ENCODE data around the gene NLE1. TPM values are rescaled to one million over a fixed set of nuclear protein-coding genes. Genes with fewer than 3 reads are reported as not detected.
A peak's percentile ranks its signal among the peaks of the same experiment; 100 is the strongest.

The NLE1 gene
- polyA plus RNA-seq, 2 of the 4 experiments (the other 2 are of a cell fraction), result 19.3 to 29.7 TPM

- TF ChIP-seq, protein P1, sequence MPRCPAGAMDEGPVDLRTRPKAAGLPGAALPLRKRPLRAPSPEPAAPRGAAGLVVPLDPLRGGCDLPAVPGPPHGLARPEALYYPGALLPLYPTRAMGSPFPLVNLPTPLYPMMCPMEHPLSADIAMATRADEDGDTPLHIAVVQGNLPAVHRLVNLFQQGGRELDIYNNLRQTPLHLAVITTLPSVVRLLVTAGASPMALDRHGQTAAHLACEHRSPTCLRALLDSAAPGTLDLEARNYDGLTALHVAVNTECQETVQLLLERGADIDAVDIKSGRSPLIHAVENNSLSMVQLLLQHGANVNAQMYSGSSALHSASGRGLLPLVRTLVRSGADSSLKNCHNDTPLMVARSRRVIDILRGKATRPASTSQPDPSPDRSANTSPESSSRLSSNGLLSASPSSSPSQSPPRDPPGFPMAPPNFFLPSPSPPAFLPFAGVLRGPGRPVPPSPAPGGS (IDR thresholded peaks at IDR 0.05), result no peak
- TF ChIP-seq CEBPB (IDR thresholded peaks at IDR 0.05) (no peak), SREBF2 (IDR thresholded peaks at IDR 0.05) (no peak), EP300 (IDR thresholded peaks at IDR 0.05) (no peak), CHD4 (IDR thresholded peaks at IDR 0.05; ENCODE audit: borderline replicate concordance) (no peak), KDM5A (IDR thresholded peaks at IDR 0.05) (no peak), HES2 (IDR thresholded peaks at IDR 0.05) (no peak)
- TF ChIP-seq, protein P2, sequence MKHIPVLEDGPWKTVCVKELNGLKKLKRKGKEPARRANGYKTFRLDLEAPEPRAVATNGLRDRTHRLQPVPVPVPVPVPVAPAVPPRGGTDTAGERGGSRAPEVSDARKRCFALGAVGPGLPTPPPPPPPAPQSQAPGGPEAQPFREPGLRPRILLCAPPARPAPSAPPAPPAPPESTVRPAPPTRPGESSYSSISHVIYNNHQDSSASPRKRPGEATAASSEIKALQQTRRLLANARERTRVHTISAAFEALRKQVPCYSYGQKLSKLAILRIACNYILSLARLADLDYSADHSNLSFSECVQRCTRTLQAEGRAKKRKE (CRISPR knock-in tag; IDR thresholded peaks at IDR 0.05; ENCODE audit: low read depth), result no peak
- TF ChIP-seq, protein P3, sequence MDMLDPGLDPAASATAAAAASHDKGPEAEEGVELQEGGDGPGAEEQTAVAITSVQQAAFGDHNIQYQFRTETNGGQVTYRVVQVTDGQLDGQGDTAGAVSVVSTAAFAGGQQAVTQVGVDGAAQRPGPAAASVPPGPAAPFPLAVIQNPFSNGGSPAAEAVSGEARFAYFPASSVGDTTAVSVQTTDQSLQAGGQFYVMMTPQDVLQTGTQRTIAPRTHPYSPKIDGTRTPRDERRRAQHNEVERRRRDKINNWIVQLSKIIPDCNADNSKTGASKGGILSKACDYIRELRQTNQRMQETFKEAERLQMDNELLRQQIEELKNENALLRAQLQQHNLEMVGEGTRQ (IDR thresholded peaks at IDR 0.05), result no peak
These were observed 61.6 kb downstream of the NLE1 start (continued) for GRCh38 chr17:35080536-35080935.

DNA sequence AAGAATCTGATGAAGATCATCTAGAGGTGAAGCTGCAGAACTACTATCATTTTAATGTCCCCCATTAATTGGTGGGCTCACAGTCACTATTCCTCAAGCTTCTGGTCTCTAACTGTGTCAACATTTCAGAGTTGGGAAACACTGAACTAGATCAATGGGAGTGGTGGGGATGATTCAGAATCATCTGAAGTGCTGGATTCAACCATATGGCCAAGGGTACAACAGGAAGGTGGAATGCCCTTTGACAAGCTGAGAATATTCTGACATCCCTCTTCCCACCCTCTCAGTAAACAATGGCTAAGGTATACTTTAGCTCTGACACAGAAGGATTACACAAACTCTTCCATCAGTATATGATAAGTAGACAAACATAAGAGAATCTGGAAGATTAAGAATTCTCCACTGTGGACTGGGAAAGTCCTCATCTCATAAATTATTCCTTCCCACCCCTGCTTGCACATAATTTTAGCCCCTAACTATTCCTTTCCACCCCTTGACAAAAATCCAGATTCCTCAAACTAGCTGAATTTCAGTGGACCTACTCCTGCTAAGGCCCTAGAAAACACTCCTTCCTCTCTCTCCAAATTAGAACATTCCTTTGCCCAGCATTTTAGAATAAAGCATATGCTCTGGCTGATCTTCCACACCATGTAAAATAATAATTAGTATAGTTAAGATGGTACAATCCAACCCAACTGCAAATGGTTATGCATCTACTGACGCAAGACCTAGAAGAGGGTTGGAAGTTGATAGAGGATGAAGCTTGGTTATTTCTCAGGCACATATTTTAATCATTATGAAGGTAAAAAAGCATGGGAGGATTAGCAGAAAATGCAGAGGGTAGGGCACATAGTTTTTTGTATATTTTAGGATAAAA is 62.3 kb downstream of the NLE1 start:
- Histone ChIP-seq H3K4me3 (no peak overlapping the region), H3K27ac (peak overlapping the region; percentile 88 to 96), H3K4me2 (peak overlapping the region; percentile 90), H3K9me3 (no peaks in the 10 kb centered on the region), H3K4me1 (peaks cover 95% of the 10 kb centered on the region)
- DNase-seq (ENCODE audit: low read depth in 1 of 2, low spot score in 1 of 2), result peak in 1 of 2 experiments; percentile 82
- peak; percentile 74 to 80; a peak in 5 of 6 replicates for ATAC-seq
- ChIA-PET CTCF (interaction anchor here (0.6 to 2.7 kb wide), 11 partner anchors 8 to 684 kb away, joined by 3 to 13 read pairs (median 4); no protein-coding TSS in a partner anchor), POLR2A (interaction anchor here (1.2 to 2.3 kb wide), 2 partner anchors 10 to 17 kb away, joined by 4 to 10 read pairs; partner anchors contain the start of gene RFFL)
- WGBS (ENCODE audit: missing lambda C conversion rate), result 96% methylated on average over 1 of the region's 1 CpG
- peak; percentile 74 for FAIRE-seq
- TF ChIP-seq EHMT2 (IDR thresholded peaks at IDR 0.05; ENCODE audit: low read depth) (no peak), CHD4 (IDR thresholded peaks at IDR 0.05; ENCODE audit: borderline replicate concordance) (no peak), FOSL2 (IDR thresholded peaks at IDR 0.05) (peak; percentile 48; the same call in 1 of the 2 replicates), FOSL2 (CRISPR knock-in tag; IDR thresholded peaks at IDR 0.05) (peak; percentile 78), CBX8 (IDR thresholded peaks at IDR 0.05) (no peak), CEBPB (IDR thresholded peaks at IDR 0.05) (peak; percentile 45 to 72; a peak in 3 of 4 replicates), RNF2 (IDR thresholded peaks at IDR 0.05; ENCODE audit: borderline replicate concordance, low read depth) (no peak), GATA3 (IDR thresholded peaks at IDR 0.05; ENCODE audit: borderline replicate concordance) (peak; percentile 65; the same call in 1 of the 2 replicates), EP300 (IDR thresholded peaks at IDR 0.05) (peak in 1 of 2 experiments; percentile 57; a peak in 1 of 5 replicates), JUN (IDR thresholded peaks at IDR 0.05) (peak; percentile 39 to 71; a peak in 2 of 5 replicates), FOSB (CRISPR knock-in tag; IDR thresholded peaks at IDR 0.05) (0 out of 2 replicates have a peak, but pooled peaks have one; percentile 44), ZFP36 (IDR thresholded peaks at IDR 0.05; ENCODE audit: borderline replicate concordance, partially characterized antibody) (no peak), JUNB (IDR thresholded peaks at IDR 0.05) (peak; percentile 67)
- TF ChIP-seq, protein P1 (IDR thresholded peaks at IDR 0.05), result peak; percentile 28; the same call in 1 of the 3 replicates
- TF ChIP-seq, protein P4, sequence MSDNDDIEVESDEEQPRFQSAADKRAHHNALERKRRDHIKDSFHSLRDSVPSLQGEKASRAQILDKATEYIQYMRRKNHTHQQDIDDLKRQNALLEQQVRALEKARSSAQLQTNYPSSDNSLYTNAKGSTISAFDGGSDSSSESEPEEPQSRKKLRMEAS (IDR thresholded peaks at IDR 0.05), result peak; percentile 52
- TF ChIP-seq, protein P5, sequence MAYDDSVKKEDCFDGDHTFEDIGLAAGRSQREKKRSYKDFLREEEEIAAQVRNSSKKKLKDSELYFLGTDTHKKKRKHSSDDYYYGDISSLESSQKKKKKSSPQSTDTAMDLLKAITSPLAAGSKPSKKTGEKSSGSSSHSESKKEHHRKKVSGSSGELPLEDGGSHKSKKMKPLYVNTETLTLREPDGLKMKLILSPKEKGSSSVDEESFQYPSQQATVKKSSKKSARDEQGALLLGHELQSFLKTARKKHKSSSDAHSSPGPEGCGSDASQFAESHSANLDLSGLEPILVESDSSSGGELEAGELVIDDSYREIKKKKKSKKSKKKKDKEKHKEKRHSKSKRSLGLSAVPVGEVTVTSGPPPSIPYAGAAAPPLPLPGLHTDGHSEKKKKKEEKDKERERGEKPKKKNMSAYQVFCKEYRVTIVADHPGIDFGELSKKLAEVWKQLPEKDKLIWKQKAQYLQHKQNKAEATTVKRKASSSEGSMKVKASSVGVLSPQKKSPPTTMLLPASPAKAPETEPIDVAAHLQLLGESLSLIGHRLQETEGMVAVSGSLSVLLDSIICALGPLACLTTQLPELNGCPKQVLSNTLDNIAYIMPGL (CRISPR knock-in tag; IDR thresholded peaks at IDR 0.05; ENCODE audit: borderline replicate concordance), result no peak
